Gastroesophageal sphincter (tissue), 4 donors: ENCODE measurements around the gene MAP2K2. TPM values are rescaled to one million over a fixed set of nuclear protein-coding genes. Genes with fewer than 3 reads are reported as not detected.
A peak's percentile ranks its signal among the peaks of the same experiment; 100 is the strongest.

Experiments
- ATAC-seq: fragments of 150-250 bp; one replicate; pipeline ENCODE4 v1.9.1; 2016; ENCODE audit warnings: mild to moderate bottlenecking, moderate library complexity
- H3K27ac ChIP-seq, 4 donors: fragments of 200-600 bp; sonication (generic) in 3 of 4; 1 replicate in 3 of 4; 2 replicates in 1 of 4; pipeline ENCODE4 v1.5.1; 2016 to 2019
- H3K27me3 ChIP-seq: fragments of 200-600 bp; sonication (generic); one replicate; pipeline ENCODE4 v1.5.1; 2019
- H3K36me3 ChIP-seq, 2 donors: fragments of 200-600 bp; sonication (generic); one replicate each; pipeline ENCODE4 v1.5.1; 2019; ENCODE audit warnings: control low read depth in 1 of 2
- H3K4me1 ChIP-seq, 3 donors: fragments of 200-600 bp; sonication (generic); 1 replicate in 2 of 3; 2 replicates in 1 of 3; pipeline ENCODE4 v1.5.1; 2016 to 2019; ENCODE audit warnings: control low read depth in 2 of 3
- H3K4me3 ChIP-seq, 2 donors: fragments of 200-600 bp; sonication (generic); one replicate each; pipeline ENCODE4 v1.5.1; 2019; ENCODE audit warnings: mild to moderate bottlenecking in 1 of 2, moderate library complexity in 1 of 2
- H3K9me3 ChIP-seq, 3 donors: fragments of 200-600 bp; sonication (generic); one replicate each; pipeline ENCODE4 v1.5.1; 2017 to 2019; ENCODE audit warnings: control low read depth in 2 of 3
- EP300 ChIP-seq: sonication (generic); formaldehyde crosslinking; IDR thresholded peaks from one replicate; pipeline ENCODE4 v1.6.1; 2017; ENCODE audit warnings: antibody characterized with exemption, mild to moderate bottlenecking
- POLR2A ChIP-seq, 2 donors: fragments of 450-650 bp; IDR thresholded peaks; one replicate each; pipeline ENCODE4 v1.6.1; 2017; ENCODE audit warnings: antibody characterized with exemption in 2 of 2, mild to moderate bottlenecking in 2 of 2, moderate library complexity in 1 of 2
- POLR2AphosphoS5 ChIP-seq: sonication (generic); formaldehyde crosslinking; IDR thresholded peaks from one replicate; pipeline ENCODE4 v1.6.1; 2017; ENCODE audit warnings: antibody characterized with exemption
- WGBS, 2 donors: methylation state at CpG; one replicate each; pipeline ENCODE4 v1.1.5; 2018; ENCODE audit warnings: low coverage in 1 of 2; 5-methylcytosine and 5-hydroxymethylcytosine counted together
- total RNA-seq, 4 donors: library from RNA; depleted of rRNA; stranded (reverse); fragments of >200 nt; gene quantifications; one replicate each; pipeline ENCODE4 v1.1.0, GENCODE V29; 2016
- TF ChIP-seq, protein P1 (sequence below), 4 experiments: fragments of 200-600 bp in 2 of 4; fragments of 450-650 bp in 2 of 4; sonication (generic) in 1 of 4; IDR thresholded peaks; one replicate each; pipeline ENCODE4 v1.5.1; 2017 to 2019; ENCODE audit warnings: antibody characterized with exemption in 4 of 4, mild to moderate bottlenecking in 2 of 4, moderate library complexity in 2 of 4

The MAP2K2 gene
- total RNA-seq, 4 donors from 2014 or later: 53.3 to 112 (median 69.7) TPM

GRCh38 chr19:4046946-4047683, 76.8 kb downstream of the MAP2K2 start:
- ATAC-seq: no peak
- no peaks in the 10 kb centered on the region for H3K27me3 ChIP-seq
- no peaks in the 10 kb centered on the region for H3K9me3 ChIP-seq
- peaks cover 0 to 85% (median 12%) of the 10 kb centered on the region in 3 donors for H3K4me1 ChIP-seq
- no peak overlapping the region for H3K4me3 ChIP-seq
- peaks cover 0 to 77% of the 10 kb centered on the region in 2 donors for H3K36me3 ChIP-seq
- peak overlapping the region in 2 of 4 donors; percentile 1 to 29 for H3K27ac ChIP-seq
- 76 to 96% methylated on average over 4 to 16 of the region's 33 CpGs for WGBS, 2 donors
- no peak for TF ChIP-seq EP300
- TF ChIP-seq POLR2A (IDR thresholded peaks at IDR 0.05): no peak
- TF ChIP-seq, protein P1, sequence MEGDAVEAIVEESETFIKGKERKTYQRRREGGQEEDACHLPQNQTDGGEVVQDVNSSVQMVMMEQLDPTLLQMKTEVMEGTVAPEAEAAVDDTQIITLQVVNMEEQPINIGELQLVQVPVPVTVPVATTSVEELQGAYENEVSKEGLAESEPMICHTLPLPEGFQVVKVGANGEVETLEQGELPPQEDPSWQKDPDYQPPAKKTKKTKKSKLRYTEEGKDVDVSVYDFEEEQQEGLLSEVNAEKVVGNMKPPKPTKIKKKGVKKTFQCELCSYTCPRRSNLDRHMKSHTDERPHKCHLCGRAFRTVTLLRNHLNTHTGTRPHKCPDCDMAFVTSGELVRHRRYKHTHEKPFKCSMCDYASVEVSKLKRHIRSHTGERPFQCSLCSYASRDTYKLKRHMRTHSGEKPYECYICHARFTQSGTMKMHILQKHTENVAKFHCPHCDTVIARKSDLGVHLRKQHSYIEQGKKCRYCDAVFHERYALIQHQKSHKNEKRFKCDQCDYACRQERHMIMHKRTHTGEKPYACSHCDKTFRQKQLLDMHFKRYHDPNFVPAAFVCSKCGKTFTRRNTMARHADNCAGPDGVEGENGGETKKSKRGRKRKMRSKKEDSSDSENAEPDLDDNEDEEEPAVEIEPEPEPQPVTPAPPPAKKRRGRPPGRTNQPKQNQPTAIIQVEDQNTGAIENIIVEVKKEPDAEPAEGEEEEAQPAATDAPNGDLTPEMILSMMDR (IDR thresholded peaks at IDR 0.05): no peak

- Histone ChIP-seq H3K36me3 (peaks cover 0 to 77% of the 10 kb centered on the region in 2 donors), H3K4me3 (no peak overlapping the region), H3K27ac (peak overlapping the region in 1 of 4 donors; percentile 1), H3K9me3 (no peaks in the 10 kb centered on the region), H3K27me3 (no peaks in the 10 kb centered on the region), H3K4me1 (peaks cover 0 to 77% (median 10%) of the 10 kb centered on the region in 3 donors)
- no peak for ATAC-seq
- no peak for TF ChIP-seq POLR2AphosphoS5
- no peak for TF ChIP-seq EP300
- TF ChIP-seq POLR2A (IDR thresholded peaks at IDR 0.05): no peak
- TF ChIP-seq, protein P1 (IDR thresholded peaks at IDR 0.05): no peak
- WGBS, 2 donors: 68 to 71% methylated on average over 7 of the region's 7 CpGs
Measured at GRCh38 chr19:4046362-4046691, 77.6 kb downstream of the MAP2K2 start.

DNA sequence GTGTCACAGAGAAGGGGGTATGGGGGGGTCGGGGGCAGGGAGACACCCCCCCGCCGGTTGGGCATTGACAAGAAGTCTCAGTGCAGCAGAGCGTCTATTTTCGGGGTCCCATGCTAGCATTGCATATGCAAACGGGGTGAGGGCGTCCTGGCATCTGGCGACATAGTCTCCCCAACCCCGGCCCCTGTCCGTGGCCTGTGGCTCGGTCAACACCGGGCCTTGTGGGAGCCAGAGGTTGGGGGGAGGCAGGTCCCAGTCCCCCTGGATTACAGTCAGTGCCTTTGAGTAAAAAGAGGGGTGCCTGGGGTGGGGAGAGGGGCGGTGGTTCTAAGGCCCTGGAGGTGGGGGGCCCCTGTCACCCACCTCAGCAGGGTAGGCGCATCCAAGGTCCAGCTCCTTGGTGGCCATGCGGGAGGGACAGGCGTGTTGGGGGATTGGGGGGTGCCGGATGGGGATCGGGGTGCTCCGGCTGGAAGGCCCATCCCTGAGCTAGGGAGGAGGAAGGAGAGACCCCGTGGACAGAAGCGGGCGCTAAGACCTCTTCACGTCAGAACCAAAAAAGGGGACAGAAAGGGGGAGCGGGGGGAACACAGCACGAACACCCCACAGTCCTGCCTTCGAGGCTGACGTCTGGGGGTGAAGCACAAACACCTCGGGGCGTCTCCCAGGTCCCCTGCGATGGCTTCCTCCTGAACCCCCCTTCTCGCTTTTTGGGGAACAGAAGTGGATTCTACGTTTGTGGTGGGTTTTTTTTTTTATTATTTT, 78.1 kb downstream of the MAP2K2 start:
- peaks cover 0 to 75% (median 10%) of the 10 kb centered on the region in 3 donors for H3K4me1 ChIP-seq
- TF ChIP-seq EP300 (no peak), POLR2AphosphoS5 (no peak), POLR2A (IDR thresholded peaks at IDR 0.05) (no peak)
- TF ChIP-seq, protein P1 (IDR thresholded peaks at IDR 0.05): no peak
- peak overlapping the region in 2 of 4 donors; percentile 56 to 59 for H3K27ac ChIP-seq
- WGBS, 2 donors: 79 to 83% methylated on average over 11 to 19 of the region's 32 CpGs
- H3K27me3 ChIP-seq: no peaks in the 10 kb centered on the region
- no peak overlapping the region for H3K4me3 ChIP-seq
- H3K36me3 ChIP-seq: peaks cover 0 to 76% of the 10 kb centered on the region in 2 donors
- no peak for ATAC-seq
- no peaks in the 10 kb centered on the region for H3K9me3 ChIP-seq

DNA sequence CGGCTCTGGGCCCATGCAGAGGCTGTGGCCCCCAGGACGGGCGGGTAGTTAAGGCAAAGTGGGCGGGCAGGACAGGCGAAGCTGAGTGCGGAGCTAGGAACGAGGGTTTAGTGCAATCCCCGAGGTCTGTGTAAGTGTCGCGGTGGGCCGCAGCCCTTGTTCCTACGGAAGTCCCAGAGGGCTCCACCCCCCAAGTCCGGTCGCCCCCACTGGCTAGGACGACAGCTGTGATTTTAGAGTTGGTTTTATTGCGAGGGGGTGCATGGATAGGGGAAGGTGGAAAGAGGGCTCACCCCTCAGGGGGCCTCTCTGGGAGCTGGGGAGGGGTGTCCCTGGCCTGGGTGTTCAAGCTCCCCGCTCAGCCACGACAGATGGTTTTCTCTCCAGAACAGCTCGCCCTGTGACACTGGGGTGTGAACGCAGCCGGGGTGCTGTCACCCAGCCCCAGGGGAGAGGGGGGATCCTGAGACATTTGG, 78.9 kb downstream of the MAP2K2 start:
- Histone ChIP-seq H3K27me3 (no peaks in the 10 kb centered on the region), H3K4me1 (peaks cover 0 to 68% (median 10%) of the 10 kb centered on the region in 3 donors), H3K4me3 (no peak overlapping the region), H3K27ac (peak overlapping the region in 3 of 4 donors; percentile 1 to 59 (median 56)), H3K36me3 (peaks cover 0 to 69% of the 10 kb centered on the region in 2 donors), H3K9me3 (no peaks in the 10 kb centered on the region)
- TF ChIP-seq POLR2AphosphoS5 (no peak), POLR2A (IDR thresholded peaks at IDR 0.05) (no peak), EP300 (no peak)
- TF ChIP-seq, protein P1 (IDR thresholded peaks at IDR 0.05): no peak
- 40 to 63% methylated on average over 4 to 7 of the region's 21 CpGs for WGBS, 2 donors
- ATAC-seq: no peak
